ENCODE data around the gene NUDCD3. TPM values are rescaled to one million over a fixed set of nuclear protein-coding genes. Genes with fewer than 3 reads are reported as not detected.

NUDCD3 gene
- total and polyA plus RNA-seq, 2 experiments from 2014 or later: 54.7 to 60.8 TPM

DNA sequence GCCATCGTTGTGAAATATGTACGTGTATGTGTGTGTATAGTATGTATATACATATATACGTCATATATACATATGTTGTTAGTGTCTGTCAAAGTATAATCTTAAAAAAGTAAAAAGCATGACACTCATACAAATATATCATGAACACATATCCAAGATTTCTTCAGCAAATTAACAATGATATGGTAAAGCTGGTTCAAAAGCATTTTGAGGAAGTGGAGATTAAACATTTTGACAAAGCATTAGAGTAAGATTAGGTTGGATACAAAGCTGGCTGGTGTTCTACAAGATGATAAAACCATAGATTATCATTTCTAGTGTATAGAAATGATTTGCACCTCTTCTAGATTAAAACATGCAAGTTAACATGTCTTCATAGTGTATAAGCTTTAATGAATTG lies 771 bp upstream of the NUDCD3 start:
- no peak for DNase-seq (ENCODE audit: low spot score)
- Histone ChIP-seq H3K27ac (peak overlapping the region; percentile 98), H3K9me3 (ENCODE audit: low read depth) (no peaks in the 10 kb centered on the region), H3K4me3 (peak overlapping the region; percentile 86), H2AFZ (peak overlapping the region; percentile 79), H3K36me3 (replicated peaks; ENCODE audit: insufficient read depth, low read depth) (no peaks in the 10 kb centered on the region), H3K79me2 (peaks cover 39% of the 10 kb centered on the region), H4K20me1 (ENCODE audit: insufficient read depth, poor library complexity, severe bottlenecking) (peaks cover 3% of the 10 kb centered on the region), H3K4me2 (peak overlapping the region; percentile 69), H3K9me2 (replicated peaks; ENCODE audit: insufficient read depth) (no peaks in the 10 kb centered on the region), H3K27me3 (no peaks in the 10 kb centered on the region), H3K4me1 (ENCODE audit: insufficient read depth) (peaks cover 10% of the 10 kb centered on the region)
- 19% methylated on average over 3 of the region's 3 CpGs for WGBS (ENCODE audit: low lambda C conversion rate, missing lambda C conversion rate)
- TF ChIP-seq CTCF (IDR thresholded peaks at IDR 0.05; ENCODE audit: poor library complexity): no peak
- TF ChIP-seq EZH2 (IDR thresholded peaks at IDR 0.05; ENCODE audit: borderline replicate concordance): no peak

DNA sequence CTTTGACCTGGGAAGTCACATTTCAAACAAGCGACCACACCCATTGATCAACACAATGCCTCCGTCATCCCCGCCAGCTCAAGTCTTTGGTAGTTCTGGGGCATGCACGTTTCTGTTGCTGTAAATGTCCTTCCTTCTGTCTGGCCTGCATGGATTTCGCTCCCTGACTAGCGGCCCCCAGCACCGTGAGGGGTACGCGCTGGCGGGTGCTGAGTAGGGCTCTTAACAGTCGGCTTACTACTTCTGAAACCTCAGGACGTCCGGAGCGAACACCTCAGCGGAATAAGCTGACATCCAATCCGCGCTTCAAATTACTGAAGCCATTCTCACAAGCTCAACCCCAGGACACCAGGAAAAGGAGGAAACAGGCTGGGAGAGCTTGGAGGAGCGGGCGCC lies 505 bp downstream of the NUDCD3 start:
- peaks cover 52% of the 10 kb centered on the region for H3K79me2 ChIP-seq
- no peaks in the 10 kb centered on the region for H3K9me2 ChIP-seq (replicated peaks; ENCODE audit: insufficient read depth)
- peak overlapping the region; percentile 86 for H3K4me3 ChIP-seq
- H3K27me3 ChIP-seq: no peaks in the 10 kb centered on the region
- H2AFZ ChIP-seq: peak overlapping the region; percentile 79
- H4K20me1 ChIP-seq (ENCODE audit: insufficient read depth, poor library complexity, severe bottlenecking): peaks cover 3% of the 10 kb centered on the region
- WGBS (ENCODE audit: low lambda C conversion rate, missing lambda C conversion rate): under 1% methylated on average over 19 of the region's 19 CpGs
- peak overlapping the region; percentile 69 for H3K4me2 ChIP-seq
- H3K27ac ChIP-seq: peak overlapping the region; percentile 98
- no peaks in the 10 kb centered on the region for H3K9me3 ChIP-seq (ENCODE audit: low read depth)
- DNase-seq (ENCODE audit: low spot score): peak; percentile 36
- TF ChIP-seq CTCF (IDR thresholded peaks at IDR 0.05; ENCODE audit: poor library complexity): no peak
- TF ChIP-seq EZH2phosphoT487 (IDR thresholded peaks at IDR 0.05; ENCODE audit: low read depth, severe bottlenecking, unreplicated experiment): no peak
- TF ChIP-seq EZH2 (IDR thresholded peaks at IDR 0.05; ENCODE audit: borderline replicate concordance): no peak
- peaks cover 10% of the 10 kb centered on the region for H3K4me1 ChIP-seq (ENCODE audit: insufficient read depth)
- H3K36me3 ChIP-seq (replicated peaks; ENCODE audit: insufficient read depth, low read depth): no peaks in the 10 kb centered on the region

GRCh38 chr7:44488955-44489354 lies 1.5 kb downstream of the NUDCD3 start:
- no peak overlapping the region for H2AFZ ChIP-seq
- H3K4me2 ChIP-seq: peak overlapping the region; percentile 69
- peak overlapping the region; percentile 86 for H3K4me3 ChIP-seq
- H3K36me3 ChIP-seq (replicated peaks; ENCODE audit: insufficient read depth, low read depth): no peaks in the 10 kb centered on the region
- DNase-seq (ENCODE audit: low spot score): no peak
- H3K9me2 ChIP-seq (replicated peaks; ENCODE audit: insufficient read depth): no peaks in the 10 kb centered on the region
- H4K20me1 ChIP-seq (ENCODE audit: insufficient read depth, poor library complexity, severe bottlenecking): peaks cover 3% of the 10 kb centered on the region
- H3K27me3 ChIP-seq: no peaks in the 10 kb centered on the region
- no peak for TF ChIP-seq CTCF (IDR thresholded peaks at IDR 0.05; ENCODE audit: poor library complexity)
- no peak for TF ChIP-seq EZH2phosphoT487 (IDR thresholded peaks at IDR 0.05; ENCODE audit: low read depth, severe bottlenecking, unreplicated experiment)
- TF ChIP-seq EZH2 (IDR thresholded peaks at IDR 0.05; ENCODE audit: borderline replicate concordance): no peak
- no peaks in the 10 kb centered on the region for H3K9me3 ChIP-seq (ENCODE audit: low read depth)
- WGBS (ENCODE audit: low lambda C conversion rate, missing lambda C conversion rate): 91% methylated on average over 3 of the region's 3 CpGs
- H3K27ac ChIP-seq: no peak overlapping the region
- peaks cover 10% of the 10 kb centered on the region for H3K4me1 ChIP-seq (ENCODE audit: insufficient read depth)
- H3K79me2 ChIP-seq: peaks cover 62% of the 10 kb centered on the region

DNA sequence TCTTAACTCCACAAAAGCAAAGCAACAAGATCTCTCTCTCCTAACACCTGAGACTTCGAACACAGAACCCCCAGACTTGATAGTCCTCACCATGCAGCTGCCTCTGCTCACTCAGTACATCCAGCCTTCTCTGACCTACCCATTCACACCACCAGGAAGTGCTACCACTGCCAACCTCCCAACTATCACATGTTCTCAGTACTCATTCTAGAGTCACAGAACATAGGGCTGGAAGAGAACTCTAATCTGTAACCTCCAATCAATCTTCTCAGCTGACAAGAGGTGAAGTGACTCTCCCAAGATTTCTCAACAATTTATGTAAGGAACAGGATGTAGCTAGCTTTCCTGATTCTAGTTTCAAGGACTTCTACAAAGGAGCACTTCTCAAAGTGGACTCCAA lies 3.8 kb downstream of the NUDCD3 start:
- Histone ChIP-seq H3K4me3 (no peak overlapping the region), H3K4me1 (ENCODE audit: insufficient read depth) (peaks cover 10% of the 10 kb centered on the region), H3K79me2 (peaks cover 82% of the 10 kb centered on the region), H2AFZ (no peak overlapping the region), H4K20me1 (ENCODE audit: insufficient read depth, poor library complexity, severe bottlenecking) (peaks cover 3% of the 10 kb centered on the region), H3K27ac (peak overlapping the region; percentile 13), H3K4me2 (no peak overlapping the region), H3K27me3 (no peaks in the 10 kb centered on the region), H3K9me3 (ENCODE audit: low read depth) (peaks cover 3% of the 10 kb centered on the region), H3K9me2 (replicated peaks; ENCODE audit: insufficient read depth) (no peaks in the 10 kb centered on the region), H3K36me3 (replicated peaks; ENCODE audit: insufficient read depth, low read depth) (peaks cover 12% of the 10 kb centered on the region)
- peak; percentile 51 for DNase-seq (ENCODE audit: low spot score)
- no peak for TF ChIP-seq EZH2phosphoT487 (IDR thresholded peaks at IDR 0.05; ENCODE audit: low read depth, severe bottlenecking, unreplicated experiment)
- TF ChIP-seq CTCF (IDR thresholded peaks at IDR 0.05; ENCODE audit: poor library complexity): no peak
- TF ChIP-seq EZH2 (IDR thresholded peaks at IDR 0.05; ENCODE audit: borderline replicate concordance): no peak
- 96% methylated on average over 1 of the region's 1 CpG for WGBS (ENCODE audit: low lambda C conversion rate, missing lambda C conversion rate)
